Hepatocyte (in vitro differentiated cells): ENCODE measurements around the gene CCDC34. TPM values are rescaled to one million over a fixed set of nuclear protein-coding genes. Genes with fewer than 3 reads are reported as not detected.

ENCODE experiments used
- DNase-seq: peaks from one replicate; pipeline ENCODE4 v3.0.0-alpha.2; 2016; ENCODE audit warnings: low spot score
- H2AFZ ChIP-seq: fragments of 200-600 bp; sonication (generic); 2 replicates; pipeline ENCODE4 v1.6.0; 2016; ENCODE audit warnings: antibody characterized with exemption, mild to moderate bottlenecking
- H3K27ac ChIP-seq: fragments of 200-600 bp; sonication (generic); 2 replicates; pipeline ENCODE4 v1.5.1; 2016; ENCODE audit warnings: mild to moderate bottlenecking
- H3K27me3 ChIP-seq: fragments of 200-600 bp; sonication (generic); 2 replicates; pipeline ENCODE4 v1.6.1; 2016
- H3K36me3 ChIP-seq: fragments of 200-600 bp; sonication (generic); replicated peaks from 2 replicates; pipeline ENCODE4 v1.5.1; 2016; ENCODE audit warnings: low read depth; ENCODE audit not compliant: insufficient read depth
- H3K4me1 ChIP-seq: fragments of 200-600 bp; sonication (generic); 2 replicates; pipeline ENCODE4 v1.5.1; 2016; ENCODE audit warnings: mild to moderate bottlenecking, moderate library complexity; ENCODE audit not compliant: insufficient read depth
- H3K4me2 ChIP-seq: fragments of 200-600 bp; sonication (generic); 2 replicates; pipeline ENCODE4 v1.6.0; 2016
- H3K4me3 ChIP-seq: fragments of 200-600 bp; sonication (generic); 2 replicates; pipeline ENCODE4 v1.5.1; 2016; ENCODE audit warnings: mild to moderate bottlenecking
- H3K79me2 ChIP-seq: fragments of 200-600 bp; sonication (generic); 2 replicates; pipeline ENCODE4 v1.6.0; 2017; ENCODE audit warnings: mild to moderate bottlenecking
- H3K9me2 ChIP-seq: fragments of 200-600 bp; sonication (generic); replicated peaks from 2 replicates; pipeline ENCODE4 v1.6.0; 2017; ENCODE audit warnings: mild to moderate bottlenecking; ENCODE audit not compliant: insufficient read depth
- H3K9me3 ChIP-seq: fragments of 200-600 bp; sonication (generic); 2 replicates; pipeline ENCODE4 v1.5.1; 2016; ENCODE audit warnings: low read depth, mild to moderate bottlenecking
- H4K20me1 ChIP-seq: fragments of 200-600 bp; sonication (generic); 2 replicates; pipeline ENCODE4 v1.6.0; 2016; ENCODE audit warnings: mild to moderate bottlenecking; ENCODE audit not compliant: insufficient read depth, poor library complexity, severe bottlenecking
- CTCF ChIP-seq: fragments of 200-600 bp; sonication (generic); IDR thresholded peaks from 2 replicates; pipeline ENCODE4 v1.5.1; 2016; ENCODE audit warnings: antibody characterized with exemption, mild to moderate bottlenecking; ENCODE audit not compliant: poor library complexity
- EZH2 ChIP-seq: fragments of 200-600 bp; sonication (generic); IDR thresholded peaks from 2 replicates; pipeline ENCODE4 v1.6.1; 2016; ENCODE audit warnings: antibody characterized with exemption, mild to moderate bottlenecking, borderline replicate concordance
- EZH2phosphoT487 ChIP-seq: fragments of 200-600 bp; sonication (generic); IDR thresholded peaks from one replicate; pipeline ENCODE4 v1.6.1; 2018; ENCODE audit warnings: antibody characterized with exemption, mild to moderate bottlenecking, low read depth, moderate library complexity; ENCODE audit not compliant: unreplicated experiment, severe bottlenecking
- WGBS: methylation state at CpG from one replicate; pipeline ENCODE4 v1.1.6; 2016; ENCODE audit warnings: low lambda C conversion rate; ENCODE audit errors: missing lambda C conversion rate; 5-methylcytosine and 5-hydroxymethylcytosine counted together
- polyA plus RNA-seq: library from polyadenylated mRNA; unstranded; fragments of >200 nt; fragmentation: Nextera tagmentation; extraction: Ambion mirVana; gene quantifications from 2 replicates; pipeline ENCODE4 v1.2.1, GENCODE V29; 2016
- total RNA-seq: library from RNA; depleted of rRNA; stranded (reverse); fragments of >200 nt; gene quantifications from 2 replicates; pipeline ENCODE4 v1.2.3, GENCODE V29; 2014

CCDC34 gene
- total and polyA plus RNA-seq, 2 experiments from 2014 or later = 6.0 to 7.5 TPM

GRCh38 chr11:27354359-27354965 lies 8.6 kb downstream of the CCDC34 start:
- WGBS = 78% methylated on average over 5 of the region's 5 CpGs
- Histone ChIP-seq H3K36me3 (no peaks in the 10 kb centered on the region), H3K4me2 (peak overlapping the region; percentile 8), H3K27me3 (no peaks in the 10 kb centered on the region), H3K4me1 (peaks cover 17% of the 10 kb centered on the region), H2AFZ (no peak overlapping the region), H3K79me2 (peaks cover 9% of the 10 kb centered on the region), H3K9me3 (no peaks in the 10 kb centered on the region), H4K20me1 (no peaks in the 10 kb centered on the region), H3K27ac (no peak overlapping the region), H3K4me3 (no peak overlapping the region), H3K9me2 (no peaks in the 10 kb centered on the region)
- DNase-seq = no peak
- TF ChIP-seq EZH2phosphoT487 (no peak), EZH2 (no peak), CTCF (no peak)

DNA sequence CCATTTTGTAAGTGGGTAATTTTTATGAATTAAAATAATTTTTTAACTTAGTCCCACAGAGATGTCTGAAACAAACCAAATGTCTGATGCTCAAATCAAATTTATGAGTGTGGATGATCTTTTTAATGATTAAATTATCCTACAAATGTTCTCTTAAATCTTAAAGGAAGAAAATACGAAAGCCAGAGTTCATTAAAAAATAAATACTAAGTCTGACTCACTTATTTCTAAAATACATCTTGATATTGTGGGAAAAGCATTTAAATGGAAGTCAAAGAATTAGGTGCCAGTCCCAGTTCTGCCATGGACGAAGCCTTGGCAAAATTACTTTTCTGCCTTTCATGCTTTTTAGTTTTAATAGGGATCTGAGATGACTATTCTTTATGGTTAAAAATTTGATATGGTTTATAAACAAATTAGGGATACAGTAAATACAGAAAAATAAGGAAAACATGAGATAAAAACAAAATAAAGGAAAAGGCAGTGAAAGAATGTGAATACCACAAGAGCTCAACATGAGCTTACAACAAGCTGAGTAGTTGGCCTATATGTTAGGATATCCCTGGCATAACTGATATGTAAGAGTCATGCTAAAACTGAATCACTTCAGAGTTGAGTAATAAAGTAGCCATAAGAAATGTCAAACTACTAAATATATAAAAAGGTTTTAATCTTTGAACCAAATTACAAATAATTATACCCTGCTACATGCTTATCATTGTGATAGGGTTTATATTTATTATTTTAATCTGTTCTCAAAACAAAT lies 9.2 kb downstream of the CCDC34 start:
- H2AFZ ChIP-seq = no peak overlapping the region
- TF ChIP-seq EZH2 (no peak), EZH2phosphoT487 (no peak), CTCF (no peak)
- H3K4me2 ChIP-seq = no peak overlapping the region
- no peaks in the 10 kb centered on the region for H3K9me2 ChIP-seq
- H3K27ac ChIP-seq = no peak overlapping the region
- H3K9me3 ChIP-seq = no peaks in the 10 kb centered on the region
- H3K27me3 ChIP-seq = no peaks in the 10 kb centered on the region
- no peak for DNase-seq
- H3K36me3 ChIP-seq = no peaks in the 10 kb centered on the region
- H3K79me2 ChIP-seq = peaks cover 5% of the 10 kb centered on the region
- no peaks in the 10 kb centered on the region for H4K20me1 ChIP-seq
- peaks cover 17% of the 10 kb centered on the region for H3K4me1 ChIP-seq
- 92% methylated on average over 2 of the region's 2 CpGs for WGBS
- no peak overlapping the region for H3K4me3 ChIP-seq

GRCh38 chr11:27352781-27353180 lies 10.2 kb downstream of the CCDC34 start:
- H4K20me1 ChIP-seq = no peaks in the 10 kb centered on the region
- no peak for DNase-seq
- WGBS = 87% methylated on average over 2 of the region's 2 CpGs
- no peak overlapping the region for H3K27ac ChIP-seq
- H3K4me1 ChIP-seq = peaks cover 23% of the 10 kb centered on the region
- H3K36me3 ChIP-seq = no peaks in the 10 kb centered on the region
- H2AFZ ChIP-seq = no peak overlapping the region
- H3K4me3 ChIP-seq = no peak overlapping the region
- peaks cover 5% of the 10 kb centered on the region for H3K79me2 ChIP-seq
- no peak overlapping the region for H3K4me2 ChIP-seq
- H3K9me2 ChIP-seq = no peaks in the 10 kb centered on the region
- no peaks in the 10 kb centered on the region for H3K9me3 ChIP-seq
- no peak for TF ChIP-seq EZH2phosphoT487
- no peak for TF ChIP-seq CTCF
- no peak for TF ChIP-seq EZH2
- H3K27me3 ChIP-seq = no peaks in the 10 kb centered on the region
